ENCODE measurements around the gene TBC1D10A.

The TBC1D10A gene

GRCh38 chr22:30371321-30371720 lies 44.6 kb upstream of the TBC1D10A start:
- no peak for DNase-seq (ENCODE audit: low read depth)
- H3K4me3 ChIP-seq (ENCODE audit: low read depth, low read length) = no peak overlapping the region
- TF ChIP-seq MYC (IDR thresholded peaks at IDR 0.05; ENCODE audit: low read depth, low read length) (no peak), CTCF (IDR thresholded peaks at IDR 0.05; ENCODE audit: low read depth, low read length) (no peak), POLR2A (IDR thresholded peaks at IDR 0.05; ENCODE audit: extremely low read depth, insufficient read length) (no peak), MAX (IDR thresholded peaks at IDR 0.05; ENCODE audit: low read depth, low read length) (no peak)

- no peak overlapping the region for H3K4me3 ChIP-seq (ENCODE audit: low read depth, low read length)
- no peak for DNase-seq (ENCODE audit: low read depth)
- TF ChIP-seq MAX (IDR thresholded peaks at IDR 0.05; ENCODE audit: low read depth, low read length) (no peak), MYC (IDR thresholded peaks at IDR 0.05; ENCODE audit: low read depth, low read length) (no peak), POLR2A (IDR thresholded peaks at IDR 0.05; ENCODE audit: extremely low read depth, insufficient read length) (no peak), CTCF (IDR thresholded peaks at IDR 0.05; ENCODE audit: low read depth, low read length) (no peak)
Observed at GRCh38 chr22:30370641-30371230, 44.0 kb upstream of the TBC1D10A start.

- DNase-seq (ENCODE audit: low read depth) = no peak
- H3K4me3 ChIP-seq (ENCODE audit: low read depth, low read length) = no peak overlapping the region
- TF ChIP-seq MAX (IDR thresholded peaks at IDR 0.05; ENCODE audit: low read depth, low read length) (no peak), CTCF (IDR thresholded peaks at IDR 0.05; ENCODE audit: low read depth, low read length) (no peak), POLR2A (IDR thresholded peaks at IDR 0.05; ENCODE audit: extremely low read depth, insufficient read length) (no peak), MYC (IDR thresholded peaks at IDR 0.05; ENCODE audit: low read depth, low read length) (no peak)
Observed at GRCh38 chr22:30368420-30368819, 41.7 kb upstream of the TBC1D10A start.

GRCh38 chr22:30365891-30366290 lies 39.1 kb upstream of the TBC1D10A start:
- TF ChIP-seq CTCF (IDR thresholded peaks at IDR 0.05; ENCODE audit: low read depth, low read length) (no peak), MYC (IDR thresholded peaks at IDR 0.05; ENCODE audit: low read depth, low read length) (no peak), POLR2A (IDR thresholded peaks at IDR 0.05; ENCODE audit: extremely low read depth, insufficient read length) (no peak), MAX (IDR thresholded peaks at IDR 0.05; ENCODE audit: low read depth, low read length) (no peak)
- DNase-seq (ENCODE audit: low read depth) = no peak
- no peak overlapping the region for H3K4me3 ChIP-seq (ENCODE audit: low read depth, low read length)

- TF ChIP-seq POLR2A (IDR thresholded peaks at IDR 0.05; ENCODE audit: extremely low read depth, insufficient read length) (no peak), MAX (IDR thresholded peaks at IDR 0.05; ENCODE audit: low read depth, low read length) (no peak), MYC (IDR thresholded peaks at IDR 0.05; ENCODE audit: low read depth, low read length) (no peak), CTCF (IDR thresholded peaks at IDR 0.05; ENCODE audit: low read depth, low read length) (no peak)
- no peak overlapping the region for H3K4me3 ChIP-seq (ENCODE audit: low read depth, low read length)
- DNase-seq (ENCODE audit: low read depth) = no peak
Observed at GRCh38 chr22:30362651-30363281, 36.0 kb upstream of the TBC1D10A start.
